GM23338 (cell line): ENCODE results near the gene SKA1. TPM values are rescaled to one million over a fixed set of nuclear protein-coding genes. Genes with fewer than 3 reads are reported as not detected.

ENCODE experiments used
- ATAC-seq: fragments of 200-7000 bp; cut with Tn5 transposase; 3 replicates; pipeline ENCODE4 v1.9.1; 2020
- DNase-seq: peaks from one replicate; pipeline ENCODE4 v3.0.0-alpha.2; 2015; ENCODE audit warnings: low spot score
- H2AFZ ChIP-seq: fragments of 200-600 bp; sonication (generic); 2 replicates; pipeline ENCODE4 v1.8.0; 2016; ENCODE audit warnings: antibody characterized with exemption, mild to moderate bottlenecking, moderate library complexity
- H3F3A ChIP-seq: fragments of 200-600 bp; sonication (generic); replicated peaks from 2 replicates; pipeline ENCODE4 v1.8.0; 2017; ENCODE audit warnings: antibody characterized with exemption, mixed run types, low read depth
- H3K27ac ChIP-seq: fragments of 200-600 bp; sonication (generic); 2 replicates; pipeline ENCODE4 v1.6.1; 2016; ENCODE audit warnings: low read depth
- H3K27me3 ChIP-seq: fragments of 200-600 bp; sonication (generic); 2 replicates; pipeline ENCODE4 v1.8.0; 2016; ENCODE audit warnings: mild to moderate bottlenecking, mixed run types, moderate library complexity; ENCODE audit not compliant: insufficient read depth
- H3K36me3 ChIP-seq: fragments of 200-600 bp; sonication (generic); 2 replicates; pipeline ENCODE4 v1.8.0; 2016; ENCODE audit warnings: mild to moderate bottlenecking; ENCODE audit not compliant: insufficient read depth
- H3K4me1 ChIP-seq: fragments of 200-600 bp; sonication (generic); 2 replicates; pipeline ENCODE4 v1.8.0; 2016; ENCODE audit warnings: mild to moderate bottlenecking, moderate library complexity; ENCODE audit not compliant: insufficient read depth
- H3K4me2 ChIP-seq: fragments of 200-600 bp; sonication (generic); 2 replicates; pipeline ENCODE4 v1.7.1; 2017; ENCODE audit warnings: mixed run types
- H3K4me3 ChIP-seq: fragments of 200-600 bp; sonication (generic); 2 replicates; pipeline ENCODE4 v1.6.1; 2016; ENCODE audit warnings: mixed run types
- H3K79me2 ChIP-seq: fragments of 200-600 bp; sonication (generic); replicated peaks from 2 replicates; pipeline ENCODE4 v1.8.0; 2017; ENCODE audit warnings: mild to moderate bottlenecking; ENCODE audit not compliant: insufficient read depth
- H3K9me2 ChIP-seq: fragments of 200-600 bp; sonication (generic); 2 replicates; pipeline ENCODE4 v1.8.0; 2017; ENCODE audit not compliant: insufficient read depth
- H4K20me1 ChIP-seq: fragments of 200-600 bp; sonication (generic); replicated peaks from 2 replicates; pipeline ENCODE4 v1.8.0; 2017; ENCODE audit warnings: mild to moderate bottlenecking; ENCODE audit not compliant: insufficient read depth
- H3K27ac Mint-ChIP-seq: 2 replicates; pipeline ENCODE4 v1.8.0; 2020; ENCODE audit warnings: inconsistent platforms, mild to moderate bottlenecking, moderate library complexity, mixed read lengths
- H3K27me3 Mint-ChIP-seq: 3 replicates; pipeline ENCODE4 v1.8.0; 2022; ENCODE audit warnings: low read depth, mild to moderate bottlenecking, moderate library complexity, mixed read lengths, inconsistent platforms; ENCODE audit not compliant: insufficient read depth, poor library complexity
- H3K36me3 Mint-ChIP-seq: 3 replicates; pipeline ENCODE4 v1.8.0; 2021; ENCODE audit warnings: low read depth, mild to moderate bottlenecking, inconsistent platforms, moderate library complexity, mixed read lengths
- H3K4me1 Mint-ChIP-seq: 3 replicates; pipeline ENCODE4 v1.8.0; 2020; ENCODE audit warnings: mild to moderate bottlenecking, inconsistent platforms, mixed read lengths
- H3K4me3 Mint-ChIP-seq: 3 replicates; pipeline ENCODE4 v1.8.0; 2021; ENCODE audit warnings: moderate library complexity, mild to moderate bottlenecking, inconsistent platforms, mixed read lengths
- H3K9me3 Mint-ChIP-seq: 3 replicates; pipeline ENCODE4 v1.8.0; 2020; ENCODE audit warnings: moderate library complexity, mild to moderate bottlenecking, inconsistent platforms, mixed read lengths
- CTCF ChIP-seq, 2 experiments: fragments of 200-600 bp in 1 of 2; sonication (generic) in 1 of 2; conservative IDR thresholded peaks; 2 replicates each; pipeline versions ENCODE4 v1.5.1 to v1.6.1; 2016 to 2017; ENCODE audit warnings: antibody characterized with exemption in 2 of 2, low read depth in 2 of 2, mild to moderate bottlenecking in 2 of 2, moderate library complexity in 1 of 2
- ETS1 ChIP-seq: IDR thresholded peaks from 2 replicates; pipeline ENCODE4 v1.6.1; 2016; ENCODE audit warnings: antibody characterized with exemption
- ZNF114 ChIP-seq: fragments of 250-450 bp; sonication (Bioruptor Pico); IDR thresholded peaks from 2 replicates; pipeline ENCODE4 v1.5.0; 2020; ENCODE audit warnings: mild to moderate bottlenecking, moderate library complexity
- ZNF462 ChIP-seq: fragments of 250-450 bp; sonication (Bioruptor Pico); IDR thresholded peaks from 2 replicates; pipeline ENCODE4 v1.5.0; 2020; ENCODE audit warnings: mild to moderate bottlenecking, moderate library complexity
- polyA plus RNA-seq: library from polyadenylated mRNA; unstranded; fragments of >200 nt; fragmentation: Nextera tagmentation; extraction: Ambion mirVana; gene quantifications from 2 replicates; pipeline ENCODE4 v1.2.1, GENCODE V29; 2016
- total RNA-seq: library from RNA; depleted of rRNA; stranded (reverse); fragments of >200 nt; shearing (Covaris generic); gene quantifications from 2 replicates; pipeline ENCODE4 v1.2.3, GENCODE V29; 2014

The SKA1 gene
- total and polyA plus RNA-seq, 2 experiments from 2014 or later = 14.2 to 25.1 TPM

DNA sequence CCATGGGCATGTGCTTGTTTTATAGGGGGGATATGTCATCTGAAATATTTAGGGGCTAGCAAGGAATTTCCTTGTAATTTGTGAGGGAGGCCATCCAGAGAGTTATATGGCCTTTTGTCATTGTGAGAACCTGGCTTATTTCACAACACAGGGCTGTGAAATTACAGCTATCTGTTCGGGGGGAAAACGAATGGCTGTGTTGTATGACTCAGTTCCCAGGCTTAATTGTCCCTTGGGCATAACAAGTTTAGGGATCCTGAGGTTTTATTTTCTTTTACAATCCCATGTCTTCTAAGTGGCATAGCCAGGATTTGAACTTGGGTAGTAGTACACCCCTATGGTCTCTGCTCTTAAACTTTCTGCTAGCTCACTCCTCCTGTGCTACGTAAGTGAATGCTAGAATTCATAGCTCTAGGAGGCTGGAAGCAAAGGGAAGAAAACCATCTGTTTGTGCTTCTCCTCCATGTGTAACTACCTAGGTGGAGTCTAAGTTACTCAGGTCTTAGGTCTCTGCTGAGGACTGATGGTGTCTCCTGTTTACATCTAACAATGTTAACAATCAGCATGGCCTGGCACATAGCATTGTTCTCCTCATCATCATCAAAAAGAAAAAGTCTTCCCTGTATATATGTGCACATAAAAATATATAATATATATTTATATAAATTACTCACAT, 53.8 kb downstream of the SKA1 start (continued):
- TF ChIP-seq ZNF462 = no peak
- no peak for TF ChIP-seq ZNF114

GRCh38 chr18:50429207-50429948, 54.5 kb downstream of the SKA1 start:
- H3K27ac Mint-ChIP-seq = no peak overlapping the region
- DNase-seq (peak; percentile 76), ATAC-seq (peak; percentile 43)
- H3K36me3 ChIP-seq = no peaks in the 10 kb centered on the region; the same call in 1 of the 2 replicates
- H3K4me1 Mint-ChIP-seq = no peaks in the 10 kb centered on the region
- no peaks in the 10 kb centered on the region for H4K20me1 ChIP-seq
- 0 out of 2 replicates have a peak overlapping the region, but pooled peaks have one; percentile 76 for H2AFZ ChIP-seq
- H3K27me3 Mint-ChIP-seq = peaks cover 3% of the 10 kb centered on the region
- H3K4me3 Mint-ChIP-seq = no peak overlapping the region
- TF ChIP-seq ETS1 = no peak
- TF ChIP-seq CTCF (conservative IDR thresholded peaks at IDR 0.05; ENCODE audit: low read depth in 2 of 2) = peak; percentile 47 to 56
- H3K4me3 ChIP-seq = no peak overlapping the region
- H3K9me3 Mint-ChIP-seq = peaks cover 18% of the 10 kb centered on the region
- H3K79me2 ChIP-seq = no peaks in the 10 kb centered on the region
- H3K36me3 Mint-ChIP-seq = peaks cover 7% of the 10 kb centered on the region
- no peak overlapping the region for H3K27ac ChIP-seq
- H3F3A ChIP-seq = no peaks in the 10 kb centered on the region
- H3K4me1 ChIP-seq = no peaks in the 10 kb centered on the region
- H3K9me2 ChIP-seq = no peaks in the 10 kb centered on the region
- H3K4me2 ChIP-seq = no peak overlapping the region
- H3K27me3 ChIP-seq = no peaks in the 10 kb centered on the region
